Raji (cell line): ENCODE results near the gene TRIO.

Source experiments
- POLR2A ChIP-seq: IDR thresholded peaks from 2 replicates; pipeline ENCODE4 v1.6.1; 2011; ENCODE audit warnings: low read depth, low read length, control low read depth; ENCODE audit not compliant: insufficient read depth

Gene TRIO

GRCh38 chr5:14379739-14380497, 236.8 kb downstream of the TRIO start:
- no peak for TF ChIP-seq POLR2A

- TF ChIP-seq POLR2A, result no peak
Measured at GRCh38 chr5:14380712-14381111, 237.6 kb downstream of the TRIO start.

- no peak for TF ChIP-seq POLR2A
Measured at GRCh38 chr5:14382640-14383039, 239.5 kb downstream of the TRIO start.

DNA sequence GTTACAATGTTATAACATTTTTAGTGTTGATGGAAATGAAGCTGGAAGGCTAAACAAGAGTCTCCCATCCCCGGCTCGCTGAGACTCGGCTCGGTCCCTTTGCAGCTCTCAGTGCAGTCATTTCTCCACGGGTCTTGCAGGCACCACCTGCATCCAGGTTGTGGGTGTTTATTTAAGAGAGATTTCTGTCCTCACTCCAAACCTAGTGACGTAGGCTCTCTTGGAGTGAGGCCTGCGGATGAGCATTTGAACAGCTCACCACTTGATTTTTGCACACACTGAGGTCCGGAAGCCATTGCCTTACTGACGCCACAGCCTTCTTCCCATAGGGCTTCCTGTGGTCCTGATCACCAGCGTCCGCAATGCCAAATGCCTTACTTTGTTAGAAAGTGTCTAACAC, 240.8 kb downstream of the TRIO start:
- no peak for TF ChIP-seq POLR2A

GRCh38 chr5:14385019-14385418, 241.9 kb downstream of the TRIO start:
- TF ChIP-seq POLR2A, result no peak

DNA sequence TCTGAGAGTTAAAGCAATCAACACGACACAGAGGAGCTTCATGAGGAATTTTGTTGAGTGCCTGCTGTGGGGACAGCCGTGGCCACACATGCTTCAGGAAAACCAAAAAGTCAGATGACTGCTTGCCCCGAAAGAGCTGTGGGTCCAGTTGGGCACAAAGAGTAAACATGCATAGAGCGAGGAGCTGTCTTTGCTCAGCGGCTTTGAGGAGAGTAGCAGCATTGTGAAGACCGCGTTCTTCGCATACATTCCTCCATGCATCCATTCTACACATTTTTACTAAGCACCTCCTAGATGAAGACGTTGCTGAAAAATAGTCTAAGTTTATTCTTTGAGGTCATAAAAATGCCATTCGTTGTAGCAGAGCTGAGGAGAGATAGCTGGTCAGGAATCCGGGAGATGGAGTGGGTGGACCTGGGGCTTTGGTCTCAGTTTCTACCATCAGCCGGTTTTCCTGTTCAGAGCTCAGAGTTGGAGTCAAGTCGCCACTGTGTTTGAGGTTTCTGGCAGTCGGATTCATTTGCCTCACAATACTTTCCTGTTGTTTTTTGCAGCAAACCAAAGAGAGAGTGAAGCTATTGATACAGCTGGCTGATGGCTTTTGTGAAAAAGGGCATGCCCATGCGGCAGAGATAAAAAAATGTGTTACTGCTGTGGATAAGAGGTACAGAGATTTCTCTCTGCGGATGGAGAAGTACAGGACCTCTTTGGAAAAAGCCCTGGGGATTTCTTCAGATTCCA, 243.9 kb downstream of the TRIO start:
- TF ChIP-seq POLR2A, result no peak

DNA sequence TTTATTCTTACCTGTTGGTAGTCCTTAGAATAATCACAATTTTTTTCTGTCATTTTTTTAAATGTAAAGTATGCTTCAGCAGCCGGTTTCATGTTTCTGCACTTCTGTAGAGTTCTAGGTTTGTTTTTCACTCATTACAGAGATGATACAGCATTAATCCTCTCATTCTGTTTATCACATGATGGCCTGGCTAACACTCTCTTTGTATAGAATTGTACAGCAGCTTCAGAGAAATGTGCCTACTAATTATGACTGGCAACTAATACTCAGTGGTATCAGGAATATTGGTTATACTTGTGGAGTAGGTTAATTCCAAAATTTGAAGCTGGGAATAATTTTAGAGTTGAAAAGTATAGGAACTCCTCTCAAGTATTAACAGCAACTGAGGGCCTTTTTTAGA, 245.6 kb downstream of the TRIO start:
- TF ChIP-seq POLR2A, result no peak

- TF ChIP-seq POLR2A, result no peak
Measured at GRCh38 chr5:14394365-14394764, 251.2 kb downstream of the TRIO start.

DNA sequence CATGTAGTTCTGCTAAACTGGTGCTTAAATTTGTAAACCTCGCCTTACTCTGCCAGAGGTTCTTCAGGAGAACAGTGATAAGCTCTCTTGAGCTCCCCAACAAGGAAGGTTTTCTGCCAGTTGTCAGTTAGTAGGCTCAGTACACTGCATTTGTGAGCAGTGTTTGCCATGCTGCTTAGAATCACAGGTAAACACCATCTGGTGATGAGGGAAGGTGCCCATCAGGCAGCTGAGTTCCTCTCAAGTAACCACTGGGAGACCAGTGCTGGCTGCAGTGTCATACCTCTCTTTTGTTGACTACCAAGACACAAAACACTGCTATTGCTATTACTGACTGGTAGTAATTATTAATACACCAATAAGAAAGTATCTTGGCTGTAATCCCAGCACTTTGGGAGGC, 252.3 kb downstream of the TRIO start:
- TF ChIP-seq POLR2A, result no peak

GRCh38 chr5:14396066-14396465, 252.9 kb downstream of the TRIO start:
- TF ChIP-seq POLR2A, result no peak

GRCh38 chr5:14396737-14397136, 253.6 kb downstream of the TRIO start:
- no peak for TF ChIP-seq POLR2A

- no peak for TF ChIP-seq POLR2A
Measured at GRCh38 chr5:14397717-14398116, 254.6 kb downstream of the TRIO start.

- TF ChIP-seq POLR2A, result no peak
Measured at GRCh38 chr5:14399054-14399692, 256.0 kb downstream of the TRIO start.

- TF ChIP-seq POLR2A, result no peak
Measured at GRCh38 chr5:14400085-14400484, 256.9 kb downstream of the TRIO start.

DNA sequence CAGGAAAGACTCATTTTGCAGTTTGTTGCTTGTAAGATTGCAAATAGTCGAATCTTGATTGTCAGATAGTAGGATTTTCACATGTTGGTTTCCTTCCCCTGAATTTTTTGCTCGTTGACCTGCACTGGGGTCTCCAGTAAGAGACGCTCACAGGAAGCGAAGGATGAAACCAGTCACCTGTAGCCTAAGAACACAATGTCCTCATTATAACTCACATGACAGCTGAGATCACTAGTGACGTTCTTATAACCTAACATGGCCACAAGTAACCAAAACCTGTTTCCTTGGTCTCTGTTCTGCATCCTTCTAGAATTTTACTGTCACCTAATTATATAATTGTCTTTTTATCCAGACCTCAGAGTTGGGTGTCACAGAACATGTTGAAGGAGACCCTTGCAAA, 257.5 kb downstream of the TRIO start:
- TF ChIP-seq POLR2A, result no peak

DNA sequence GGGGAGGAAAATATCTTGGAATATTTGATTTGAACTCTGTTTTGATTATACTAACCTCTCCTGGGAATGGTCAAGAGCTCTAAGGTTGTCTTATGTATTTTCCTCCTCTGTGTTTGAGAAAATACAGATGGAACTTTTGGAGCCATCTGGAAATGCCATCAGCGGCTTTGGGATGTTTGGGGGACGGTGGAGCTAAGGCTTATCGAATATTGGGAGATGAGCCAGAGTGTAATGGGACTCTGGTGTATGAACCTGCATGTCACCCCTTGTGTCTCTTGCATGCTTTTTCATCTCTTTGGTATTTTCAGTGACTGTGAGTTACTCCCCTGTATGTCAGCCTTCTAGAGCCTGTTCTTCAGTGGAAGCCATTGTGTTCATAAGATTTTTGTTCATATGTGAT, 258.5 kb downstream of the TRIO start:
- no peak for TF ChIP-seq POLR2A

GRCh38 chr5:14402424-14402823, 259.3 kb downstream of the TRIO start:
- no peak for TF ChIP-seq POLR2A

DNA sequence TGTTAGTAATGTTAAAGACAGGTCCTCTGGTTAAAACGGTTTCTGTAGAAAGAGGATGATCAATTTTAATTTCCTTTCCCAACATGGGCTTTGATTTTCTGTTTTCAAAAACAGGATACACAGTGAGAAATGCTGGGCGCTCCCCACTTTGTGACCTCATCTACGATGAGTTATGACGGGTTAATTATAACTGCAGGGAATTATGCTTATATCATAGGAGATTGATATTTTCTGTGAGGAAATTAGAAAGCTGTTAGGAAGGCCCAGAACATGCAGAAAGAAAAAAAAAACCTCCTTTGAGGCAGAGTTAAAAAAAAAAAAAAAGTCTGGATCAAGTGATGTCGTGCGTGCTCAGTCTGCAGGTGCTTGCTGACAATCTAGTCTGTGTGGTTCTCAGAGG, 261.6 kb downstream of the TRIO start:
- no peak for TF ChIP-seq POLR2A
